WTC11 (cell line): ENCODE data around the gene UIMC1.

Experiments used
- CBFB ChIP-seq: sonication (generic); formaldehyde crosslinking; IDR thresholded peaks from 2 replicates; pipeline ENCODE4 v1.8.1; 2022; ENCODE audit warnings: mild to moderate bottlenecking, low read depth, missing genetic modification reagents
- CTCF ChIP-seq: fragments of 200-600 bp; IDR thresholded peaks from 2 replicates; pipeline ENCODE4 v1.8.0; 2022; ENCODE audit warnings: antibody characterized with exemption
- MAX ChIP-seq: sonication (generic); formaldehyde crosslinking; IDR thresholded peaks from 2 replicates; pipeline ENCODE4 v1.8.0; 2022; ENCODE audit warnings: mild to moderate bottlenecking, missing genetic modification reagents
- NR1H2 ChIP-seq: sonication (generic); formaldehyde crosslinking; IDR thresholded peaks from 2 replicates; pipeline ENCODE4 v1.9.0; 2021; ENCODE audit warnings: mild to moderate bottlenecking, moderate library complexity, missing genetic modification reagents
- SP1 ChIP-seq: sonication (generic); formaldehyde crosslinking; conservative IDR thresholded peaks from 2 replicates; pipeline ENCODE4 v1.8.1; 2022; ENCODE audit warnings: missing genetic modification reagents
- TCF7 ChIP-seq: sonication (generic); formaldehyde crosslinking; IDR thresholded peaks from 2 replicates; pipeline ENCODE4 v1.8.0; 2022; ENCODE audit warnings: mild to moderate bottlenecking, low read depth, missing genetic modification reagents, moderate library complexity
- ZNF219 ChIP-seq: sonication (generic); formaldehyde crosslinking; IDR thresholded peaks from 2 replicates; pipeline ENCODE4 v1.8.0; 2023; ENCODE audit warnings: missing genetic modification reagents, mild to moderate bottlenecking, borderline replicate concordance
- ZNF263 ChIP-seq: sonication (generic); formaldehyde crosslinking; IDR thresholded peaks from 2 replicates; pipeline ENCODE4 v1.8.1; 2022; ENCODE audit warnings: low read depth, mild to moderate bottlenecking, moderate library complexity, missing genetic modification reagents
- ZNF512 ChIP-seq: sonication (generic); formaldehyde crosslinking; IDR thresholded peaks from 2 replicates; pipeline ENCODE4 v1.8.1; 2022; ENCODE audit warnings: missing genetic modification reagents, borderline replicate concordance
- TF ChIP-seq, protein P1 (sequence below): sonication (generic); formaldehyde crosslinking; IDR thresholded peaks from 2 replicates; pipeline ENCODE4 v1.8.1; 2022; ENCODE audit warnings: low read depth, missing genetic modification reagents, borderline replicate concordance
- TF ChIP-seq, protein P2 (sequence below): sonication (generic); formaldehyde crosslinking; IDR thresholded peaks from 2 replicates; pipeline ENCODE4 v1.8.0; 2022; ENCODE audit warnings: mild to moderate bottlenecking, missing genetic modification reagents
- TF ChIP-seq, protein P3 (sequence below): sonication (generic); formaldehyde crosslinking; IDR thresholded peaks from 2 replicates; pipeline ENCODE4 v1.8.1; 2023; ENCODE audit warnings: mild to moderate bottlenecking, missing genetic modification reagents, moderate library complexity

DNA sequence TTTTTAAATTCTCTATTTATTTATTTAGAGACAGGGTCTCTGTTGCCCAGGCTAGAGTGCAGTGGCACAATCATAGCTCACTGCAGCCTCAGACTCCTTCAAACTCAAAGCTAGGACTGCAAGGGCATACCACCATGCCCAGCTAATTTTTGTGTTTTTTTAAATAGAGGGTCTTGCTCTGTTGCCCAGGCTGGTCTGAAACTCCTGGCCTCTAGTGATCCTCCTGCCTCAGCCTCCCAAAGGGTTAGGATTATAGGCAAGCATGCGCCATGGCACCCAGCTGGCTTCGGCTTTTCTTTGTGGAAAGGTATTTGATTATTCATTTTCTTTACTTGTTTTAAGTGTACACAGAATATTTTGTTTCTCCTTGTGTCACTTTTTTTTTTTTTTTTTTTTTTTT is 21.1 kb upstream of the UIMC1 start:
- TF ChIP-seq CTCF: no peak
- TF ChIP-seq ZNF219 (CRISPR knock-in tag): no peak
- no peak for TF ChIP-seq CBFB (CRISPR knock-in tag)
- no peak for TF ChIP-seq MAX (CRISPR knock-in tag)
- TF ChIP-seq ZNF263: no peak
- TF ChIP-seq TCF7: no peak
- no peak for TF ChIP-seq ZNF512 (CRISPR knock-in tag)
- TF ChIP-seq NR1H2 (CRISPR knock-in tag): no peak
- TF ChIP-seq, protein P1, sequence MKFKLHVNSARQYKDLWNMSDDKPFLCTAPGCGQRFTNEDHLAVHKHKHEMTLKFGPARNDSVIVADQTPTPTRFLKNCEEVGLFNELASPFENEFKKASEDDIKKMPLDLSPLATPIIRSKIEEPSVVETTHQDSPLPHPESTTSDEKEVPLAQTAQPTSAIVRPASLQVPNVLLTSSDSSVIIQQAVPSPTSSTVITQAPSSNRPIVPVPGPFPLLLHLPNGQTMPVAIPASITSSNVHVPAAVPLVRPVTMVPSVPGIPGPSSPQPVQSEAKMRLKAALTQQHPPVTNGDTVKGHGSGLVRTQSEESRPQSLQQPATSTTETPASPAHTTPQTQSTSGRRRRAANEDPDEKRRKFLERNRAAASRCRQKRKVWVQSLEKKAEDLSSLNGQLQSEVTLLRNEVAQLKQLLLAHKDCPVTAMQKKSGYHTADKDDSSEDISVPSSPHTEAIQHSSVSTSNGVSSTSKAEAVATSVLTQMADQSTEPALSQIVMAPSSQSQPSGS: no peak
- no peak for TF ChIP-seq SP1
- TF ChIP-seq, protein P2, sequence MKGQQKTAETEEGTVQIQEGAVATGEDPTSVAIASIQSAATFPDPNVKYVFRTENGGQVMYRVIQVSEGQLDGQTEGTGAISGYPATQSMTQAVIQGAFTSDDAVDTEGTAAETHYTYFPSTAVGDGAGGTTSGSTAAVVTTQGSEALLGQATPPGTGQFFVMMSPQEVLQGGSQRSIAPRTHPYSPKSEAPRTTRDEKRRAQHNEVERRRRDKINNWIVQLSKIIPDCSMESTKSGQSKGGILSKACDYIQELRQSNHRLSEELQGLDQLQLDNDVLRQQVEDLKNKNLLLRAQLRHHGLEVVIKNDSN (CRISPR knock-in tag): no peak
- TF ChIP-seq, protein P3, sequence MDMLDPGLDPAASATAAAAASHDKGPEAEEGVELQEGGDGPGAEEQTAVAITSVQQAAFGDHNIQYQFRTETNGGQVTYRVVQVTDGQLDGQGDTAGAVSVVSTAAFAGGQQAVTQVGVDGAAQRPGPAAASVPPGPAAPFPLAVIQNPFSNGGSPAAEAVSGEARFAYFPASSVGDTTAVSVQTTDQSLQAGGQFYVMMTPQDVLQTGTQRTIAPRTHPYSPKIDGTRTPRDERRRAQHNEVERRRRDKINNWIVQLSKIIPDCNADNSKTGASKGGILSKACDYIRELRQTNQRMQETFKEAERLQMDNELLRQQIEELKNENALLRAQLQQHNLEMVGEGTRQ (CRISPR knock-in tag): no peak
